Stimulated activated naive CD8-positive, alpha-beta T cell treated with anti-CD3 and anti-CD28 coated beads, Interleukin-15, Interleukin-2, amounts not matched to agents 100 ng/mL and 50 ng/mL, for 24 hours (primary cell): ENCODE data around the gene TTYH2.
A peak's percentile ranks its signal among the peaks of the same experiment; 100 is the strongest.

Experiments
- H3K27ac Mint-ChIP-seq: one replicate; pipeline ENCODE4 v1.8.0; 2021; ENCODE audit warnings: mild to moderate bottlenecking, mixed read lengths
- H3K27me3 Mint-ChIP-seq: one replicate; pipeline ENCODE4 v1.8.0; 2021; ENCODE audit warnings: mixed read lengths
- H3K36me3 Mint-ChIP-seq: one replicate; pipeline ENCODE4 v1.8.0; 2021; ENCODE audit warnings: low read depth, mixed read lengths
- H3K4me1 Mint-ChIP-seq: one replicate; pipeline ENCODE4 v1.8.0; 2021; ENCODE audit warnings: low read depth, mixed read lengths
- H3K4me3 Mint-ChIP-seq: one replicate; pipeline ENCODE4 v1.8.0; 2021; ENCODE audit warnings: mild to moderate bottlenecking, mixed read lengths
- H3K9me3 Mint-ChIP-seq: one replicate; pipeline ENCODE4 v1.8.0; 2021; ENCODE audit warnings: mixed read lengths

Gene TTYH2

GRCh38 chr17:74212913-74213791 is at the start of gene TTYH2:
Gene TTYH2 (plus strand): TSS chr17:74213571. CDS start chr17:74213588, 17 bp downstream.
- Mint-ChIP-seq H3K27me3 (no peaks in the 10 kb centered on the region), H3K4me1 (peaks cover 69% of the 10 kb centered on the region), H3K27ac (peak within 1 kb of the TSS; percentile 55), H3K36me3 (peaks cover 28% of the 10 kb centered on the region), H3K9me3 (no peaks in the 10 kb centered on the region), H3K4me3 (peak within 1 kb of the TSS; percentile 78)

DNA sequence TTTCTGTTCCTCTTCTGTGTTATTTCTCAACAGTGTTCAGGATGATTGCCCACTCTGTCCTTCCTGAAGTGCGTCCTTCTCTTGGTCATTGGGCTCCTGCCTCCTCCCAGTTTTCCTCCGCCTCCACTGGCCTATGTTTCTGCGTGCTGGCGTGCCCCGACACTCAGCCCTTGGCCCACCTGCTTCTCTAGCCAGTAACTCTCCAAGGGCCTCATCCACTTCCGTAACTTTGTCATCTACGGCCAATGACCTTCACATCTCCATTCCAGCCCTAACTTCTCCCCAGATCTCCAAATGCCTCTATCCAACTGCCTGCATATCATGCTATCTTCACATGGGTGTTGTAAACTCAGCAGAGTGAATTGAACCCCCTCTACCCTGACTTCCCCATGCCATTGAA is 49.5 kb upstream of the TTYH2 start:
- H3K27me3 Mint-ChIP-seq: peaks cover 16% of the 10 kb centered on the region
- H3K36me3 Mint-ChIP-seq: no peaks in the 10 kb centered on the region
- no peaks in the 10 kb centered on the region for H3K9me3 Mint-ChIP-seq
- no peak overlapping the region for H3K4me3 Mint-ChIP-seq
- H3K4me1 Mint-ChIP-seq: no peaks in the 10 kb centered on the region
- H3K27ac Mint-ChIP-seq: no peak overlapping the region

DNA sequence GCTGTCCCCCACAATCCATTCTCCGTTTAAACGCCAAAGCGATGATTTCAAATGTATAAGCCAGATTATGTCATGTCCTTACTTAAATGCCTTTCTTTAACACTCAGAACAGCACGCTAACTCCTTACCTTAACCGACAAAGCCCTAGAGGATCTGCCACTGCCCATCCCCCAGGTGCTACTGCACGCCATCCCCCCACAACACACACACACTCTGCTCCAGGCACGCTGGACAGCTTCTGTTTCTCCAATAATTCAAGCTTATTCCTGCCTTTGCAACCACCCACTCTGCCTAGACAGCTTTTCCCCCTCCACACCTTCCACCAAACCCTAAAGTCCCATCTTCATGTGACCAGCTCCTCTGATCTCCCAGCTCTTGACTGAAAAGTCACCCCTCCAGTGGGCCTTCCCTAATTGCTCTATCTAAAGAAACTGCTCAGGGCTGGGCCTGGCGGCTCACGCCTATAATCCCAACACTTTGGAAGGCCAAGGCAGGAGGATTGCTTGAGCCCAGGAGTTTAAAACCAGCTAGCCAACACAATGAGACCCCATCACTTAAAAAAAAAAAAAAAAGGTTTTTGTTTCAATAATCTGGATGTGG is 48.8 kb upstream of the TTYH2 start:
- H3K27me3 Mint-ChIP-seq: peaks cover 19% of the 10 kb centered on the region
- H3K9me3 Mint-ChIP-seq: no peaks in the 10 kb centered on the region
- H3K36me3 Mint-ChIP-seq: no peaks in the 10 kb centered on the region
- no peak overlapping the region for H3K27ac Mint-ChIP-seq
- no peak overlapping the region for H3K4me3 Mint-ChIP-seq
- H3K4me1 Mint-ChIP-seq: no peaks in the 10 kb centered on the region

DNA sequence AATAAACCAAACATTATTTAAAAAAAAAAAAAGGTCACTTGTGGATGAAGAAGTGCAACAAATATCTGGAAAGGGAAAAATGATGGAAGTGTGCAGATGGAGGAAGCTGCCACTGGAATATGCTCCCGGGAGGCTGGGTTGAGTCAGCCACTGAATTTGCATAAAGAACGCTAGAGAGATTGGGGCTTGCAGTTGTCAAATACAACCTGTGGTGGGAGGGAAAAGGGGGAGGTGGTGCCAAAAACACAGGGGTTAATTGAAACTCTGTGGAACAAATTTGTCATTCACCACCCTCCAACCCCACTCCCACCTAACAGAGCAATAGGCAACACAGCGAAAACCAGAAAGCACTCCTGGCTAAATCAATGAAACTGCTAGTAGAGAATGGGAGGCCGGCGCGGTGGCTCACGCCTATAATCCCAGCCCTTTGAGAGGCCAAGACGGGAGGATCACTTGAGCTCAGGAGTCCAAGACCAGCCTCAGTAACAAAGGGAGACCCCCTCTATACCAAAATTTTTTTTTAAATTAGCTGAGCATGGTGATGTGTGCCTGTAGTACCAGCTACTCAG is 47.5 kb upstream of the TTYH2 start:
- Mint-ChIP-seq H3K27me3 (peaks cover 20% of the 10 kb centered on the region), H3K4me3 (no peak overlapping the region), H3K9me3 (no peaks in the 10 kb centered on the region), H3K4me1 (no peaks in the 10 kb centered on the region), H3K27ac (no peak overlapping the region), H3K36me3 (no peaks in the 10 kb centered on the region)

DNA sequence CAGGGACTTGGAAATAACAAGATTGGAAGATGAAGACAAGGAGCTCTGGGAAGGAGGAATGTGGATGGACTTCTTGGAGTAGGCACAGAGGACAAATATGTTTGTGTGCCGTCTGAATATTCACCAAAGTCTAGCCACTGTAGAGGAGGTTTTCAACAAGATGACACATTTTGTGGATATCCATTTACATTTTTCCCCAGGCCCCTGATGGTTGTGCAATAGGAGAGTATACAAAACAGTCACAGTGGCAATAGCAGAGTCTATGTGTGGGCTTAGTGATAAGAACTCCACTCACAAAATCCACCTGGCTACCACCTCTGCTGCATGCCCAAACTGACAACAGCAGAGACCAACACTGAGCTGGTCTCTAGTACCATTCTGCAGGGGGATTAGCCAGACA is 42.4 kb upstream of the TTYH2 start:
- Mint-ChIP-seq H3K36me3 (no peaks in the 10 kb centered on the region), H3K4me1 (no peaks in the 10 kb centered on the region), H3K9me3 (no peaks in the 10 kb centered on the region), H3K4me3 (no peak overlapping the region), H3K27ac (no peak overlapping the region), H3K27me3 (peaks cover 34% of the 10 kb centered on the region)

GRCh38 chr17:74172700-74173099 is 40.7 kb upstream of the TTYH2 start:
- Mint-ChIP-seq H3K4me1 (no peaks in the 10 kb centered on the region), H3K9me3 (no peaks in the 10 kb centered on the region), H3K27ac (no peak overlapping the region), H3K4me3 (no peak overlapping the region), H3K27me3 (peaks cover 26% of the 10 kb centered on the region), H3K36me3 (no peaks in the 10 kb centered on the region)

DNA sequence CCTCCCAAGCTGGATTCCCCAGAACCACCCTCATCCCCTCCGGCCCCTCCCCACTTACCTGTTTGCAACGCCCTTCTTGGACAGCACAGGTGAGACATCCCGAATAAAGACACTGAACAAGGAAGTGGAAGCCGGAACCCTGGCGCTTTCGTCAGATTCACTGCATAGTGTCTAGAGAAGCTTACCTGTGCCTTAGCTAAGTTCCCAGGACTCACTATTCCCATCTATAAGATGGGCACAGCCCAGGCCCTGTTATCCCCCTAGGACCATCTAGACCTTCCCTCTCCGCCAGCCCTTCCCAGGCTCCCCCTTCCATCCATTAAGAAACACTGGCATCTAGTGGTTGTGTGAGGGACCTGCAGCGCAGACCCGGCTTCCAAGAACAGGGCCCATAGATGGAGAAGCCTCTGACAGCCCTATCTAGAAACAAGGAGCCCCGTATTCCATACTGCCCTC is 36.8 kb upstream of the TTYH2 start:
- Mint-ChIP-seq H3K9me3 (no peaks in the 10 kb centered on the region), H3K4me1 (no peaks in the 10 kb centered on the region), H3K27me3 (peaks cover 31% of the 10 kb centered on the region), H3K4me3 (no peak overlapping the region), H3K27ac (no peak overlapping the region), H3K36me3 (no peaks in the 10 kb centered on the region)

GRCh38 chr17:74177018-74177450 is 36.3 kb upstream of the TTYH2 start:
- Mint-ChIP-seq H3K27me3 (peaks cover 31% of the 10 kb centered on the region), H3K4me3 (no peak overlapping the region), H3K27ac (no peak overlapping the region), H3K36me3 (no peaks in the 10 kb centered on the region), H3K9me3 (no peaks in the 10 kb centered on the region), H3K4me1 (no peaks in the 10 kb centered on the region)

GRCh38 chr17:74179576-74179975 is 33.8 kb upstream of the TTYH2 start:
- H3K9me3 Mint-ChIP-seq: no peaks in the 10 kb centered on the region

DNA sequence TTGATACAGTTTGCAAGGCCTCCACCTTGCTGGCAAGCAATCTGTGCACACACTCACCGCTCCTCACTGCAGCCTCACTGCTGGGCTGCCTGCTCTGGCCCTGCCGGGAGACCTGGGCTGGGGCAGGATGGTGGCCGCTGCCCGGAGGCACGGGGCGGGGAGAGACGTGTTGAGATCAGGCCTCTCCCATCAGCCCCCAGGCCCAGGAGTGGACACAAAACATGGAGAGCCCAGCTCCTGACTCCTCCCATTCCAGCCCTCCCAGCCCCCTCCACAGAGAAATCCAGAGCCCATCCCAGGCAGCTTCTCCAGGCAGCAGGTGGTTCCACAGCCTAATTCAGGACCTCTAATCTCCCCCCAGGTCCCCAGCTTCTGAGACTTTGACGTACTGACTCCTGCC is 33.0 kb upstream of the TTYH2 start:
- Mint-ChIP-seq H3K27me3 (peaks cover 17% of the 10 kb centered on the region), H3K4me1 (no peaks in the 10 kb centered on the region), H3K9me3 (no peaks in the 10 kb centered on the region)

More at GRCh38 chr17:74179576-74179975, 33.8 kb upstream of the TTYH2 start:
- Mint-ChIP-seq H3K4me3 (no peak overlapping the region), H3K27ac (no peak overlapping the region), H3K4me1 (no peaks in the 10 kb centered on the region), H3K27me3 (peaks cover 25% of the 10 kb centered on the region), H3K36me3 (no peaks in the 10 kb centered on the region)

DNA sequence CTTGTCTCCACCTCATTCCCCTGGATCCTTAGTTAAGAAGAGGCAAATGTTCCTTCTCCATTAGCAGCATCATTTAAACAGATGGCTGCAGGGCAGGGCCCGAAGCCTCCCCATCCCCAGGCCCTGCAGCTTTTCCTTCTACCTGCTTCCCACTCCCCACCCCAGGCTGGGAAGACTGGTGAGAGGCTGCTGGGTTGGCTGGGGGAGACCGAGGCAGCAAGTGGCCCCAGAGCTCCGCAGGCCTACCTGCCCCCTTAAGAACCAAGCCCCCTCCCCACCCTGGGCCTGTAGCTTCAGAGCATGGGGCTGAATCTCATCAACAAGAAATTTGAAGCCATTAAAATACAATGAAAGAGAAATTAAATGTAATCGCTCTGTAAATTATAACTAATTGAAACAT is 32.0 kb upstream of the TTYH2 start:
- no peaks in the 10 kb centered on the region for H3K9me3 Mint-ChIP-seq
- no peak overlapping the region for H3K27ac Mint-ChIP-seq
- H3K27me3 Mint-ChIP-seq: peaks cover 19% of the 10 kb centered on the region
- no peaks in the 10 kb centered on the region for H3K36me3 Mint-ChIP-seq
- no peak overlapping the region for H3K4me3 Mint-ChIP-seq
- no peaks in the 10 kb centered on the region for H3K4me1 Mint-ChIP-seq

More for the DNA sequence above, 33.0 kb upstream of the TTYH2 start:
- Mint-ChIP-seq H3K36me3 (no peaks in the 10 kb centered on the region), H3K4me3 (no peak overlapping the region), H3K27ac (no peak overlapping the region)

GRCh38 chr17:74182041-74182723 is 31.2 kb upstream of the TTYH2 start:
- Mint-ChIP-seq H3K27ac (no peak overlapping the region), H3K36me3 (no peaks in the 10 kb centered on the region), H3K4me1 (no peaks in the 10 kb centered on the region), H3K9me3 (no peaks in the 10 kb centered on the region), H3K27me3 (peaks cover 18% of the 10 kb centered on the region), H3K4me3 (no peak overlapping the region)

GRCh38 chr17:74183411-74183810 is 30.0 kb upstream of the TTYH2 start:
- no peaks in the 10 kb centered on the region for H3K36me3 Mint-ChIP-seq

DNA sequence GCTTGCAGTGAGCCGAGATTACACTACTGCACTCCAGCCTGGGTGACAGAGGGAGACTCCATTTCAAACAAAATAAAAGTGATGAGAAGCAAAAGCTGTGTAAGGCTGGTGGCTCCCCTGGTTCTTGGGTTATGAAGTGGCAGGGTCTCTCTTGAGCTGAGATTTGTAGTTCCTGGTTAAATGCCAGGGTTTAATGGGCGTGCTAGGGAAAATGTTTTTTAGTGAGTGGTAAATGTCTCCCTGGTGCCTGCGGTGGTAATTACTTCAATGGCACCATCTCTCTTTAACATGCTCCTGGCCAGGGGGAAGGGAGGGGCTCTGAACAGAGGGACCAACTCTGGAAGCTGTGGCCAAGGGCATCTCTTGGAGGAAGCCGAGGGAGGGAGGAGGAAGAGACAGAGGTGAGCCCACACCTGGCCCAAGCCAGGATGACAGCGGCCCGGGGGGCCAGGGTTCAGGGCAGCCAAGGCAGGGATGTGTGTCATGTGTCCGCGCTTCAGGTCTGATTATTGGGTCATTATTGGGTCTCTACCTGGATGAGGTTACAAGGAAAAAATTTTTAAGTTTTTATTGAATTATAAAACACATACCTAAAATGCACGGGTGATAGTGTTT is 27.7 kb upstream of the TTYH2 start:
- no peaks in the 10 kb centered on the region for H3K4me1 Mint-ChIP-seq
- H3K36me3 Mint-ChIP-seq: no peaks in the 10 kb centered on the region

More at GRCh38 chr17:74183411-74183810, 30.0 kb upstream of the TTYH2 start:
- Mint-ChIP-seq H3K9me3 (no peaks in the 10 kb centered on the region), H3K27ac (no peak overlapping the region), H3K27me3 (peaks cover 18% of the 10 kb centered on the region), H3K4me1 (no peaks in the 10 kb centered on the region), H3K4me3 (no peak overlapping the region)

More for the DNA sequence above, 27.7 kb upstream of the TTYH2 start:
- Mint-ChIP-seq H3K27ac (no peak overlapping the region), H3K27me3 (peaks cover 7% of the 10 kb centered on the region), H3K9me3 (peaks cover 3% of the 10 kb centered on the region), H3K4me3 (no peak overlapping the region)
